ENCODE results near the gene CALY.

Gene CALY

GRCh38 chr10:133366751-133367150, 30.1 kb upstream of the CALY start:
- no peak for DNase-seq

- no peak for DNase-seq
These were observed 29.4 kb upstream of the CALY start for GRCh38 chr10:133366130-133366478.

- DNase-seq: no peak
These were observed 28.9 kb upstream of the CALY start for GRCh38 chr10:133365461-133366129.

- DNase-seq: no peak
These were observed 28.1 kb upstream of the CALY start for GRCh38 chr10:133364645-133365431.

GRCh38 chr10:133362846-133363245, 26.1 kb upstream of the CALY start:
- DNase-seq: no peak

- no peak for DNase-seq
These were observed 25.2 kb upstream of the CALY start for GRCh38 chr10:133361773-133362441.

- no peak for DNase-seq
These were observed 24.5 kb upstream of the CALY start for GRCh38 chr10:133361227-133361626.

GRCh38 chr10:133359972-133360610, 23.4 kb upstream of the CALY start:
- DNase-seq: no peak

- no peak for DNase-seq
These were observed 22.9 kb upstream of the CALY start for GRCh38 chr10:133359554-133359971.

GRCh38 chr10:133358925-133359310, 22.2 kb upstream of the CALY start:
- DNase-seq: no peak

GRCh38 chr10:133358162-133358924, 21.6 kb upstream of the CALY start:
- DNase-seq: no peak

- peak; percentile 82 for DNase-seq
These were observed 20.8 kb upstream of the CALY start, which contains the start of gene FUOM for GRCh38 chr10:133357285-133358161. Gene FUOM, minus strand, starts transcription at chr10:133358019. Its CDS starts 12 bp downstream, at chr10:133358007.

GRCh38 chr10:133356549-133357284, 20.0 kb upstream of the CALY start:
- no peak for DNase-seq

- DNase-seq: no peak
These were observed 19.3 kb upstream of the CALY start for GRCh38 chr10:133355991-133356390.

GRCh38 chr10:133355266-133355665, 18.6 kb upstream of the CALY start:
- no peak for DNase-seq

- DNase-seq: no peak
These were observed 18.1 kb upstream of the CALY start for GRCh38 chr10:133354672-133355240.

- DNase-seq: no peak
These were observed 17.4 kb upstream of the CALY start for GRCh38 chr10:133353988-133354605.

- no peak for DNase-seq
These were observed 16.7 kb upstream of the CALY start for GRCh38 chr10:133353202-133353959.
